ENCODE results near the gene SMARCAD1.
"Not testable (repeated sequence)": the region's sequence is repeated elsewhere in the genome, so short reads cannot be mapped to it uniquely, and the experiment has no call there.

SMARCAD1 gene

DNA sequence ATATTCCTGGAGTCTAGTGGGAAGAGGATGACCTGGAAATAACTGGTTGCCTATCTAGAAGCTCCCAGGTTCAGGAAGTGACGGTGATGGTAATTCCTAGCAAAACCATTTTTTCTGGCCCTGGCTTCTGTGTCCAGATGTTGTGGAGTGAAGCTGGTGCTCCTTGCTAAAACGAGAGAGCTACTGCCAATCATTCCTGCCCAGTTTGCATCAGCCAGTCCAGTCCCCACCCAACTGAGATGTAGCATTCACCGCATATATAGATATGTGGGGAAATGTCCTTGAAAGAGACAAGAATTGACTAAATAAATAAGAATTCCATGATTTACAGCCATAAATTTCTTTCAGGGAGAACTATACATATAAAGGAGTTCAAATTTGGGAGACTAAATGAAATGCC, 128.6 kb downstream of the SMARCAD1 start:
- in situ Hi-C loops (cut with HindIII; ENCODE audit: low sequenced_read_pairs) = no loop called here
- no peak for DNase-seq (ENCODE audit: low read depth, low spot score)
- no peak overlapping the region for H3K4me3 ChIP-seq (ENCODE audit: low read depth, low read length)
- TF ChIP-seq, protein P1, sequence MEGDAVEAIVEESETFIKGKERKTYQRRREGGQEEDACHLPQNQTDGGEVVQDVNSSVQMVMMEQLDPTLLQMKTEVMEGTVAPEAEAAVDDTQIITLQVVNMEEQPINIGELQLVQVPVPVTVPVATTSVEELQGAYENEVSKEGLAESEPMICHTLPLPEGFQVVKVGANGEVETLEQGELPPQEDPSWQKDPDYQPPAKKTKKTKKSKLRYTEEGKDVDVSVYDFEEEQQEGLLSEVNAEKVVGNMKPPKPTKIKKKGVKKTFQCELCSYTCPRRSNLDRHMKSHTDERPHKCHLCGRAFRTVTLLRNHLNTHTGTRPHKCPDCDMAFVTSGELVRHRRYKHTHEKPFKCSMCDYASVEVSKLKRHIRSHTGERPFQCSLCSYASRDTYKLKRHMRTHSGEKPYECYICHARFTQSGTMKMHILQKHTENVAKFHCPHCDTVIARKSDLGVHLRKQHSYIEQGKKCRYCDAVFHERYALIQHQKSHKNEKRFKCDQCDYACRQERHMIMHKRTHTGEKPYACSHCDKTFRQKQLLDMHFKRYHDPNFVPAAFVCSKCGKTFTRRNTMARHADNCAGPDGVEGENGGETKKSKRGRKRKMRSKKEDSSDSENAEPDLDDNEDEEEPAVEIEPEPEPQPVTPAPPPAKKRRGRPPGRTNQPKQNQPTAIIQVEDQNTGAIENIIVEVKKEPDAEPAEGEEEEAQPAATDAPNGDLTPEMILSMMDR (IDR thresholded peaks at IDR 0.05; ENCODE audit: low read depth, low read length) = no peak

DNA sequence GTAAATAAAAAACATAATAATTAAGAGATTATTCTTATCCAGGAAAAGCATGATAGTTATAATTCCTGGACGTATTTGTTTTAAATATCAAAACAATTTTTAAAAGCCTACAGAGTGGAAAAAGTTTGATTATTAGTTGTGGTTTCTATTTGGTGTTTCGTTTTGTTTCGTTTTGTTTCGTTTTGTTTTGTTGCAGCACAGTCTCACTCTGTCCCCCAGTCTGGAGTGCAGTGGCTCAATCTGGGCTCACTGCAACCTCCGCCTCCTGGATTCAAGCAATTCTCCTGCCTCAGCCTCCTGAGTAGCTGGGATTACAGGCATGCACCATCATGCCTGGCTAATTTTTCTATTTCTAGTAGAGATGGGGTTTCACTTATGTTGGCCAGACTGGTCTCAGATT, 129.1 kb downstream of the SMARCAD1 start:
- in situ Hi-C loops (cut with HindIII; ENCODE audit: low sequenced_read_pairs); H3K4me3 ChIP-seq (ENCODE audit: low read depth, low read length); DNase-seq (ENCODE audit: low read depth, low spot score): not testable (repeated sequence)

DNA sequence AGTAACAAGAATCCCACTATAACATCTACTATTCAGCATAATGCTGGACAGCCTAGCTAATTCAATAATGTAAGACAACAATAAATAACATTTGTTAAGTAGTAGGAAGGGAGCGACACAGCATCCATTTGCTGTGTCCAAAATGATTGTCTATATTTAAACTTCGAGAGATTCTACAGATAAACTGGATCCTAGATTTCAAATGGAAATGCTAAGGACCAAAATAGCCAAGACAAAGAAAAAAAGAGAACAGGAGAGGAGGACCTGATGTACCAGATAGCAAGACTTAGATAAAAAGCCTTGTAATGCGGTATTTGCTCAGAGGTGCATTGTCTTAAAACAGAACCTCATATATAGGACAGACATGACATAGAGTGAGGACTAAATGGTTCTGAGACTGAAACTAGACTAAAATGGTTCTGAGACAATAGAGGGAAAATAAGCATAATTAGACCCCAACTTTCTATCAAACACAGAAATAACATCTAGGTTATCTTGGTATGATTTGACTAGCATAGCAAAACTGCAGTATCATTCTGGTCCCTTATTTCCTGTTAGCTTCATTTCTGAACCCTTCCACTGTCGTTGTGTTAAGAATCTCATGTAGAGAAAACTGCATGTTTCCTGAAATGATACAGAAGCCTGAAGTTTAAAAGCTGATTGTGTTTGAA, 131.2 kb downstream of the SMARCAD1 start:
- DNase-seq (ENCODE audit: low read depth, low spot score) = no peak
- TF ChIP-seq, protein P1 (IDR thresholded peaks at IDR 0.05; ENCODE audit: low read depth, low read length) = no peak
- H3K4me3 ChIP-seq (ENCODE audit: low read depth, low read length) = no peak overlapping the region
- in situ Hi-C loops (cut with HindIII; ENCODE audit: low sequenced_read_pairs) = no loop called here

DNA sequence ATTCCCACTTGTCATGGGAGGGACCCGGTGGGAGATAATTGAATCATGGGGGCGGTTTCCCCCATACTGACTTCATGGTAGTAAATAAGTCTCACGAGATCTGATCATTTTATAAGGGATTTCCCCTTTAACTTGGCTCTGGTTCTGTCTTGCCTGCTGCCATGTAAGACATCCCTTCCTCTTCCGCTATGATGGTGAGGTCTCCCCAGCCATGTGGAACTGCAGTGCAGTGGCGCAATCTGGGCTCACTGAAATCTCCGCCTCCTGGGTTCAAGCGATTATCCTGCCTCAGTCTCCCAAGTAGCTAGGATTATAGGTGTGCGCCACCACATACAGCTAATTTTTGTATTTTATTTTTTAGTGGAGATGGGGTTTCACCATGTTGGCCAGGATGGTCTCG, 132.1 kb downstream of the SMARCAD1 start:
- DNase-seq (ENCODE audit: low read depth, low spot score) = no peak
- in situ Hi-C loops (cut with HindIII; ENCODE audit: low sequenced_read_pairs) = no loop called here

More for the DNA sequence above, 132.1 kb downstream of the SMARCAD1 start:
- TF ChIP-seq, protein P1 (IDR thresholded peaks at IDR 0.05; ENCODE audit: low read depth, low read length) = no peak
- no peak overlapping the region for H3K4me3 ChIP-seq (ENCODE audit: low read depth, low read length)
